ENCODE measurements around the gene GGT6. TPM values are rescaled to one million over a fixed set of nuclear protein-coding genes. Genes with fewer than 3 reads are reported as not detected.

Gene GGT6
- total and polyA plus RNA-seq, 2 of the 13 experiments (the other 11 are each of a cell fraction or from before 2014, with no cell fraction given): 0.16 to 0.80 TPM

GRCh38 chr17:4576729-4577322 is 16.4 kb upstream of the GGT6 start:
- Histone ChIP-seq H2AFZ (ENCODE audit: low read length) (peak overlapping the region; percentile 68), H3K36me3 (replicated peaks in 1 of 2; ENCODE audit: control insufficient read depth in 1 of 2, insufficient read depth in 2 of 2, low read length in 2 of 2) (no peaks in the 10 kb centered on the region), H3K9ac (ENCODE audit: insufficient read depth, low read depth, low read length) (peak overlapping the region; percentile 67), H3K4me1 (ENCODE audit: insufficient read depth, low read length) (peaks cover 65% of the 10 kb centered on the region), H3K27ac (ENCODE audit: extremely low read length, insufficient read depth, low read length) (peak overlapping the region; percentile 33), H3K79me2 (ENCODE audit: insufficient read depth, low read length) (no peaks in the 10 kb centered on the region), H4K20me1 (ENCODE audit: insufficient read depth, low read length) (no peaks in the 10 kb centered on the region), H3K27me3 (ENCODE audit: control insufficient read depth in 1 of 2, insufficient read depth in 2 of 2, low read length in 2 of 2) (peaks cover 2 to 11% of the 10 kb centered on the region in 2 experiments; a peak in 3 of 5 replicates), H3K4me2 (ENCODE audit: low read depth, low read length) (peak overlapping the region; percentile 80), H3K4me3 (replicated peaks in 1 of 3; ENCODE audit: insufficient read depth in 1 of 3, low read depth in 2 of 3, low read length in 3 of 3) (peak overlapping the region; percentile 47 to 67 (median 56)), H3K9me3 (ENCODE audit: low read length) (no peaks in the 10 kb centered on the region)
- intact Hi-C loops (cut with micrococcal nuclease; ENCODE audit: unreplicated experiment) (no loop called here), in situ Hi-C loops (cut with HindIII; ENCODE audit: extremely low pct_ligation_motif_present, low pct_unique_long_range_greater_than_20kb) (no loop called here)
- ChIA-PET CTCF (ENCODE audit: low intra/inter-chr PET ratio, low total read pairs) (no interaction called here), POLR2A (interaction anchor here (0.7 to 3.2 kb wide), 7 partner anchors 9 to 390 kb away, joined by 3 to 21 read pairs (median 4); partner anchors contain the start of genes ARRB2, GGT6, MYBBP1A and SPAG7)
- FAIRE-seq (no peak), DNase-seq (ENCODE audit: low spot score) (peak; percentile 52), ATAC-seq (peak; percentile 81)
- WGBS (ENCODE audit: low lambda C conversion rate): 0% methylated on average over 1 of the region's 18 CpGs
- TSS peak; percentile 65 for BruUV-seq (replicated peaks)
- TF ChIP-seq ZFAT (CRISPR knock-in tag; conservative IDR thresholded peaks at IDR 0.05) (no peak), ZNF281 (CRISPR knock-in tag; IDR thresholded peaks at IDR 0.05; ENCODE audit: borderline replicate concordance) (peak; percentile 37; the same call in 1 of the 2 replicates), SAP130 (CRISPR knock-in tag; IDR thresholded peaks at IDR 0.05; ENCODE audit: low read depth) (peak; percentile 39; the same call in 1 of the 2 replicates), PRPF4 (IDR thresholded peaks at IDR 0.05; ENCODE audit: low read depth, low read length, poor library complexity, severe bottlenecking) (peak; percentile 94), ZFY (CRISPR knock-in tag; IDR thresholded peaks at IDR 0.05) (peak; percentile 71), POLR2G (IDR thresholded peaks at IDR 0.05; ENCODE audit: low read depth, low read length) (peak; percentile 63; the same call in 1 of the 2 replicates), THRA (CRISPR knock-in tag; IDR thresholded peaks at IDR 0.05; ENCODE audit: borderline replicate concordance) (peak; percentile 14; the same call in 1 of the 2 replicates), ZFX (CRISPR knock-in tag; IDR thresholded peaks at IDR 0.05; ENCODE audit: low read depth) (peak; percentile 83), POLR2A (IDR thresholded peaks at IDR 0.05; ENCODE audit: insufficient read depth in 1 of 2, low read depth in 2 of 2, low read length in 2 of 2) (peak in 1 of 2 experiments; percentile 31; a peak in 1 of 4 replicates), HNRNPL (IDR thresholded peaks at IDR 0.05; ENCODE audit: low read depth, low read length) (peak; percentile 84; the same call in 1 of the 2 replicates), ZNF468 (CRISPR knock-in tag; IDR thresholded peaks at IDR 0.05) (no peak), MYPOP (CRISPR knock-in tag; IDR thresholded peaks at IDR 0.05) (no peak), MTA1 (CRISPR knock-in tag; IDR thresholded peaks at IDR 0.05; ENCODE audit: borderline replicate concordance) (peak; percentile 21; the same call in 1 of the 2 replicates), ZFP91 (CRISPR knock-in tag; IDR thresholded peaks at IDR 0.05; ENCODE audit: borderline replicate concordance) (0 out of 2 replicates have a peak, but pooled peaks have one; percentile 34), HNRNPLL (IDR thresholded peaks at IDR 0.05; ENCODE audit: low read depth, low read length, poor library complexity, severe bottlenecking) (peak; percentile 34)
